NCI-H1694 treated with DMSO at 0.1 percent for 48 hours (cell line): ENCODE data around the gene PIP5KL1.

Source experiments
- DNase-seq: peaks from one replicate; lab custom pipeline; 2025; lab: John Stamatoyannopoulos, UW

PIP5KL1 gene

DNA sequence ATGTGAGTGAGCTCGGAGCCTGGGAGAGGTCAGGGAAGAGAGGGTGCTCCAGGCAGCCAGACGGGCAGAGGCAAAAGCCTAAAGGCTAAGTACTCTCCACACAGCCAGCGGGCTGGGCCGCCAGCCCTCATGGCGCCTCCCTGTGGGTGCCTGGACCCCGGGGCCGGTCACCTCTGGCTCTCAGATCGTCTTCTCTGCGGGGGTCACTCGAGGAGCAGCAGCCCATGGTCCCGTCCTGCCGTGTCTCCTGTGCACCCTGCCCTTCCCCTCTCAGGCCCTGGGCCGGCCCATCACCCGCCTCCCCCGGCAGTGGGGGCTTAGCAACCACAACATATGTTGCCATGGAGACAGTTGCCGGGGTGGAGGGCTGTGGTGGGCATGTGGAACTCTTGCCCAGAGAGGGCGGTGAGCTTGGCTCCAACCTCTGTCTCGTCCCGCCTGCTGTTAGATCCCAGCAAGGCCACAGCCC is 57.3 kb downstream of the PIP5KL1 start:
- no peak for DNase-seq

- no peak for DNase-seq
Measured at GRCh38 chr9:127872369-127873222, 58.0 kb downstream of the PIP5KL1 start.

- no peak for DNase-seq
Measured at GRCh38 chr9:127871531-127871930, 59.0 kb downstream of the PIP5KL1 start.

DNA sequence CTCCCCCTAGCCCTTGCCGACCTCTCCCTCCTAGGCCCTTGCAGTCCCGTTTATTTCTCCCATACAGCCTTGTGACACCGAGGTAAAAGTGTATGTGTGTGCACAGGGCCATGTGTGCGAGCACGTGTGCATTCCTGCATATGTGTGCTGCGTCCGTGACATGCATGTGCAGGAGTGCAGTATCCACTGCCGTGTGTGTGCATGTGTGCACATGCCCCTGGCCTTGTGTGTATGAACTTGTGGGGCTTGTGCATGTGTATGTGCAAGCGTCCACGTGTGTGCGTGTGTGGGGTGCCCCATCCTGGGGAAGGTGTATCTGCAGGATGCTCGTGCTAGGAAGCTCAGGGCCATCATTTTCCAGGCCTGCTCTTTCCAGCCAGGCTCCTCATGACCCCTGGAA is 59.7 kb downstream of the PIP5KL1 start:
- DNase-seq, result no peak
